Heart left ventricle (tissue), 16 donors: ENCODE results near the gene ISCU. TPM values are rescaled to one million over a fixed set of nuclear protein-coding genes. Genes with fewer than 3 reads are reported as not detected.

Source experiments
- ATAC-seq, 4 donors: fragments of 200-7000 bp; cut with Tn5 transposase; one replicate each; pipeline ENCODE4 v1.9.1; 2020 to 2022; ENCODE audit warnings: moderate library complexity in 4 of 4, mild to moderate bottlenecking in 3 of 4, moderate number of reproducible peaks in 1 of 4
- DNase-seq, 5 donors: peaks; one replicate each; pipeline ENCODE4 v3.0.0-alpha.2; 2020
- H3K27ac ChIP-seq, 12 donors: fragments of 200-600 bp; sonication (generic) in 4 of 12; one replicate each; pipeline versions ENCODE4 v1.5.0 to v1.8.0; 2016 to 2022; ENCODE audit warnings: mild to moderate bottlenecking in 2 of 12
- H3K27me3 ChIP-seq, 9 donors: fragments of 200-600 bp; sonication (generic) in 2 of 9; one replicate each; pipeline versions ENCODE4 v1.5.1 to v1.8.0; 2016 to 2022; ENCODE audit warnings: mild to moderate bottlenecking in 3 of 9
- H3K36me3 ChIP-seq, 9 donors: fragments of 200-600 bp; sonication (generic) in 2 of 9; one replicate each; pipeline versions ENCODE4 v1.5.0 to v1.8.0; 2018 to 2022; ENCODE audit warnings: mild to moderate bottlenecking in 2 of 9
- H3K4me1 ChIP-seq, 12 donors: fragments of 200-600 bp; sonication (generic) in 4 of 12; one replicate each; pipeline versions ENCODE4 v1.5.0 to v1.8.0; 2016 to 2022; ENCODE audit warnings: mild to moderate bottlenecking in 3 of 12
- H3K4me3 ChIP-seq, 12 donors: fragments of 200-600 bp; sonication (generic) in 4 of 12; one replicate each; pipeline versions ENCODE4 v1.5.0 to v1.8.0; 2017 to 2022; ENCODE audit warnings: mild to moderate bottlenecking in 9 of 12, moderate library complexity in 4 of 12
- H3K9me3 ChIP-seq, 12 donors: fragments of 200-600 bp; sonication (generic) in 4 of 12; one replicate each; pipeline versions ENCODE4 v1.5.0 to v1.8.0; 2016 to 2022; ENCODE audit warnings: mild to moderate bottlenecking in 1 of 12
- POLR2A ChIP-seq, 2 donors: fragments of 450-650 bp; IDR thresholded peaks; one replicate each; pipeline ENCODE4 v1.6.1; 2017; ENCODE audit warnings: antibody characterized with exemption in 2 of 2, mild to moderate bottlenecking in 2 of 2, moderate library complexity in 2 of 2
- WGBS, 4 donors: extraction: QIAGEN DNeasy Blood & Tissue Kit in 2 of 4; methylation state at CpG; one replicate each; pipeline versions ENCODE4 v1.1.5 to v1.1.7; 2013 to 2018; 5-methylcytosine and 5-hydroxymethylcytosine counted together
- intact Hi-C, 10 donors: fragments of 100-400 bp; cut with DNase I; formaldehyde crosslinking; loops; one replicate each; pipeline versions ENCODE4 v1.11.1 to v1.14.2; 2022
- polyA plus RNA-seq, 2 donors: library from polyadenylated mRNA; stranded (reverse); fragments of 200-250 nt; gene quantifications; one replicate each; pipeline ENCODE4 v1.2.3, GENCODE V29; 2013
- total RNA-seq, 9 donors: library from RNA; depleted of rRNA in 2 of 9; stranded (reverse); fragments of >200 nt in 2 of 9; fragmentation: NEBNext Ultra II Directional in 3 of 9; extraction: Animal tissue kit (Norgen Biotek cat#: 25700) in 3 of 9; gene quantifications; one replicate each; pipeline versions ENCODE4 v1.1.0 to v1.2.4, GENCODE V29; 2016 to 2023
- TF ChIP-seq, protein P1 (sequence below), 12 donors: fragments of 200-600 bp; sonication (generic) in 4 of 12; IDR thresholded peaks; one replicate each; pipeline versions ENCODE4 v1.5.0 to v1.8.0; 2018 to 2022; ENCODE audit warnings: antibody characterized with exemption in 12 of 12, mild to moderate bottlenecking in 5 of 12
- donor health status: ischemic (EF 13 %, LVEDD 7.1; RV severe dilation, severe dysfunction).
- donor health status: healthy with polysubstance abuse.
- donor health status: DM: no; HTN: yes; CAD: no.
- donor health status: DM: no; HTN: no; CAD: no.
- donor health status: ischemic (EF 25% LVEDD 6.9; RV normal size, moderate dysfunction).
- donor health status: ischemic (EF 25% LVEDD 5.7; RV mildly dilated, moderate dysfunction).
- donor health status: healthy.
- donor health status: DM: yes; HTN: yes; CAD: no.
- donor health status: ischemic (EF 35%, LVEDD 5.7; RV mildly dilated, moderate dysfunction).
- donor health status: nonischemic (EF 11% LVEDD 7.7; RV severe dilation, severe dysfunction).
- donor health status: DM: yes; HTN: yes; CAD: no.
- donor health status: PGD.
- donor health status: ischemic (EF 29% LVEDD 5.4; RV normal size, mild dysfunction).
- donor health status: nonischemic (EF 23%, LVEDD 6.1; RV moderate dilation, normal function).

ISCU gene
- total and polyA plus RNA-seq, 11 donors, result 203 to 632 (median 462) TPM

DNA sequence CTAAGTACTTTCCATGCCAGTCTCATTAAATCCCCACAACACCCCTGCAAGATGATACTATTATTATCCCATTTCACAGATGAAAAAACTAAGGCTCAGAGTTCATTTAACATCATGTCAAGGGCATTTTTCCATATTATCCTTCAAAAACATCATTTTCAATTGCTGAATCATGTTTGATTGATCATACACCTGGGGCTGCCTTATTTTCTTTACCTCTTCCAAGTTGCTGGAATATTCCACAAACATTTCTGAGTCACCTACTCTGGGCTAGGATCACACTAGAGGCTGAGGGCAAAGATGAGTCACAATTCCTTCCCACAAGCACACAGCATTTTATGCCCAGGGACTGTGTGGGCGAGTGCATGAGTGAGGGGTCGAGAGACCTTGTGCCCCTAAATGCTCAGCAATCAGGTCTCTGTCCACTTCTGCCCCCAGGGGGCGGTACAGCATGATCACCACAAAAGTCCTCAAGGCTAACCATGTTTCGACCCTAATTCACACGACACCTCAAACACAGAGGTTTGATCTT, 49.6 kb downstream of the ISCU start:
- TF ChIP-seq, protein P1, sequence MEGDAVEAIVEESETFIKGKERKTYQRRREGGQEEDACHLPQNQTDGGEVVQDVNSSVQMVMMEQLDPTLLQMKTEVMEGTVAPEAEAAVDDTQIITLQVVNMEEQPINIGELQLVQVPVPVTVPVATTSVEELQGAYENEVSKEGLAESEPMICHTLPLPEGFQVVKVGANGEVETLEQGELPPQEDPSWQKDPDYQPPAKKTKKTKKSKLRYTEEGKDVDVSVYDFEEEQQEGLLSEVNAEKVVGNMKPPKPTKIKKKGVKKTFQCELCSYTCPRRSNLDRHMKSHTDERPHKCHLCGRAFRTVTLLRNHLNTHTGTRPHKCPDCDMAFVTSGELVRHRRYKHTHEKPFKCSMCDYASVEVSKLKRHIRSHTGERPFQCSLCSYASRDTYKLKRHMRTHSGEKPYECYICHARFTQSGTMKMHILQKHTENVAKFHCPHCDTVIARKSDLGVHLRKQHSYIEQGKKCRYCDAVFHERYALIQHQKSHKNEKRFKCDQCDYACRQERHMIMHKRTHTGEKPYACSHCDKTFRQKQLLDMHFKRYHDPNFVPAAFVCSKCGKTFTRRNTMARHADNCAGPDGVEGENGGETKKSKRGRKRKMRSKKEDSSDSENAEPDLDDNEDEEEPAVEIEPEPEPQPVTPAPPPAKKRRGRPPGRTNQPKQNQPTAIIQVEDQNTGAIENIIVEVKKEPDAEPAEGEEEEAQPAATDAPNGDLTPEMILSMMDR (IDR thresholded peaks at IDR 0.05), result peak in 9 of 12 donors; percentile 17 to 50 (median 41)
- TF ChIP-seq POLR2A (IDR thresholded peaks at IDR 0.05), result no peak
- Histone ChIP-seq H3K4me3 (no peak overlapping the region), H3K27ac (no peak overlapping the region), H3K9me3 (peaks cover 0 to 10% (median 0%) of the 10 kb centered on the region in 12 donors), H3K36me3 (no peaks in the 10 kb centered on the region), H3K27me3 (no peaks in the 10 kb centered on the region), H3K4me1 (peaks cover 0 to 29% (median 11%) of the 10 kb centered on the region in 12 donors)
- intact Hi-C loops, result loop anchor here in 1 of 10 donors (5.0 kb wide), 1 partner anchor 40 kb away; no protein-coding TSS in a partner anchor
- WGBS, 4 donors, result 53 to 69% (median 64%) methylated on average over 3 to 5 of the region's 5 CpGs
- ATAC-seq (peak in 1 of 4 donors; percentile 28), DNase-seq (no peak)

DNA sequence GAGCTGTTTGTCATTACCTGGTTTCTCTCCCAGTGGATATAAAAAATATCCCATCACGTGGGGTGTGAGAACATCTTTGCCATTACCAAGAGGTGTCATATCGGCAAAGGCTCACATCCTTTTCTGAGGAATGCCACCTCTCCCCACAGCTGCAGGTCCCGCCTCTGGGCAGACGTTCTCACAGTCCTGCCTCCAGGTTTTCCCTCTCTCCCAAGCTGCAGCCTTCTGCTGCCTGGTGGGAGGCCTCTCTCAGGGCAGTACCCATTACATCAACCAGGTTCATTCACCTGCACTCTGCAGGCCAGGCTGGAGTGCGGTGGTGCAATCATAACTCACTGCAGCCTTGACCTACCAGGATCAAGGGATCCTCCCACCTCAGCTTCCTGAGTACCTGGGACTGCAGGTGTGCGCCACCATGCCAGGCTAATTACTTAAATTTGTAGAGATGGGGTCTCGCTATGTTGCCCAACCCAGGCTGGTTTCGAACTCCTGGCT, 50.4 kb downstream of the ISCU start:
- WGBS, 4 donors, result 77 to 83% (median 81%) methylated on average over 8 of the region's 8 CpGs
- Histone ChIP-seq H3K9me3 (peaks cover 0 to 10% (median 0%) of the 10 kb centered on the region in 12 donors), H3K27me3 (no peaks in the 10 kb centered on the region), H3K27ac (no peak overlapping the region), H3K4me1 (peaks cover 0 to 38% (median 12%) of the 10 kb centered on the region in 12 donors), H3K4me3 (no peak overlapping the region), H3K36me3 (no peaks in the 10 kb centered on the region)
- DNase-seq (no peak), ATAC-seq (no peak)
- TF ChIP-seq, protein P1 (IDR thresholded peaks at IDR 0.05), result no peak
- intact Hi-C loops, result loop anchor here in 1 of 10 donors (5.0 kb wide), 1 partner anchor 41 kb away; no protein-coding TSS in a partner anchor

- H3K9me3 ChIP-seq, result peaks cover 0 to 10% (median 0%) of the 10 kb centered on the region in 12 donors
- ATAC-seq (no peak), DNase-seq (no peak)
- H3K36me3 ChIP-seq, result no peaks in the 10 kb centered on the region
- intact Hi-C loops, result loop anchor here in 1 of 10 donors (5.0 kb wide), 1 partner anchor 41 kb away; no protein-coding TSS in a partner anchor
- H3K4me3 ChIP-seq, result no peak overlapping the region
- H3K27ac ChIP-seq, result no peak overlapping the region
- 54 to 69% (median 66%) methylated on average over 8 to 9 of the region's 9 CpGs for WGBS, 4 donors
- TF ChIP-seq, protein P1 (IDR thresholded peaks at IDR 0.05), result no peak
- no peak for TF ChIP-seq POLR2A (IDR thresholded peaks at IDR 0.05)
- no peaks in the 10 kb centered on the region for H3K27me3 ChIP-seq
- H3K4me1 ChIP-seq, result peaks cover 0 to 45% (median 14%) of the 10 kb centered on the region in 12 donors
These were observed 51.2 kb downstream of the ISCU start for GRCh38 chr12:108613548-108613947.

DNA sequence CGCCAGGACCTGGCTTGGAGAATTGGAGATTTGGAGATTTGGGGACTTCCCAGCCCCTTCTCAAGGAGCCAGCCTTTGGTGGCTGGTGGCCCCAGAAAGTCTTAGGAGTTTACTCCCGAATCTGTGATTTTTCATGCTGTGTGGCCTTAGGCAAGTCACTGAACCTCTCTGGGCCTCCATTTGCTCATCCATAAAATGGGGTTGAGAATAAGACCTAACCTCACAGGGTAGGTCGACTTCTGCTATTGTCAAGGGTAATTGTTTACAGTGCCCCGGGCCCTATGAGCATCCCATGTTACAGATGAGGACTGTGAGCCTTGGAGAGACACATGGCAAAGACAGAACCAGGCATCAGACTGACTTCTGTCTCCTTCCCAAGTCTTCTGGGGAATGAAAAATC, 51.6 kb downstream of the ISCU start:
- 83 to 92% (median 84%) methylated on average over 3 to 4 of the region's 4 CpGs for WGBS, 4 donors

More for the DNA sequence above, 51.6 kb downstream of the ISCU start:
- ATAC-seq (no peak), DNase-seq (no peak)
- Histone ChIP-seq H3K36me3 (no peaks in the 10 kb centered on the region), H3K9me3 (peaks cover 0 to 10% (median 0%) of the 10 kb centered on the region in 12 donors), H3K4me1 (peaks cover 0 to 46% (median 14%) of the 10 kb centered on the region in 12 donors), H3K27me3 (no peaks in the 10 kb centered on the region), H3K4me3 (no peak overlapping the region), H3K27ac (no peak overlapping the region)
- TF ChIP-seq, protein P1 (IDR thresholded peaks at IDR 0.05), result no peak
- no peak for TF ChIP-seq POLR2A (IDR thresholded peaks at IDR 0.05)
- intact Hi-C loops, result loop anchor here in 1 of 10 donors (5.0 kb wide), 1 partner anchor 42 kb away; no protein-coding TSS in a partner anchor
